HCT116 (cell line): Measurements from ENCODE around the gene IL6R. TPM values are rescaled to one million over a fixed set of nuclear protein-coding genes. Genes with fewer than 3 reads are reported as not detected.

Source experiments
- ATAC-seq: fragments of 200-7000 bp; cut with Tn5 transposase; 2 replicates; pipeline ENCODE4 v1.9.1; 2020; ENCODE audit warnings: mild to moderate bottlenecking, moderate library complexity
- BruUV-seq: library from RNA; stranded (reverse); fragments of 400-500 nt; replicated peaks from 2 replicates; lab custom pipeline; 2021; lab: Mats Ljungman, UMichigan
- CTCF ChIA-PET: fragments of 300-600 bp; sonication (Branson Sonifier 250); formaldehyde crosslinking; loops from one replicate; lab custom pipeline; 2021; ENCODE audit warnings: antibody characterized with exemption; lab: Charles Lee
- POLR2A ChIA-PET: fragments of 300-600, 350-600 bp; sonication (Branson Sonifier 250); formaldehyde crosslinking; loops from one replicate; lab custom pipeline; 2021; ENCODE audit warnings: antibody characterized with exemption; lab: Charles Lee
- RAD21 ChIA-PET, 2 experiments: fragments of 300-600 bp; sonication (Branson Sonifier 250); formaldehyde crosslinking; loops; one replicate each; lab custom pipeline; 2023; ENCODE audit warnings: low total read pairs in 2 of 2; ENCODE audit not compliant: uncharacterized antibody in 2 of 2, unreplicated experiment in 2 of 2, low non-redundant PET in 1 of 2; lab: Charles Lee
- DNase-seq: peaks from one replicate; pipeline ENCODE4 v3.0.0-alpha.2; 2010; ENCODE audit warnings: low read depth, low spot score
- H2AFZ ChIP-seq: fragments of 200-600 bp; shearing (Covaris generic), sonication (generic); 2 replicates; pipeline ENCODE4 v1.6.1; 2017; ENCODE audit warnings: low read depth, mixed run types, mixed read lengths, antibody characterized with exemption, low read length; ENCODE audit not compliant: poor library complexity, severe bottlenecking
- H3K27ac ChIP-seq: 2 replicates; pipeline ENCODE4 v1.5.1; 2012; ENCODE audit warnings: low read depth, low read length
- H3K27me3 ChIP-seq: fragments of 200-600 bp; sonication (generic); 2 replicates; pipeline ENCODE4 v1.6.1; 2016; ENCODE audit warnings: mixed run types, low read length, mixed read lengths; ENCODE audit not compliant: insufficient read depth
- H3K36me3 ChIP-seq, 2 experiments: fragments of 200-500 bp in 1 of 2; fragments of 200-600 bp in 1 of 2; sonication (Bioruptor generic) in 1 of 2; sonication (generic) in 1 of 2; 2 replicates each; pipeline versions ENCODE4 v1.5.1 to v1.6.1; 2014 to 2016; ENCODE audit warnings: low read length in 2 of 2, inconsistent platforms in 1 of 2, mixed read lengths in 1 of 2, mixed run types in 1 of 2; ENCODE audit not compliant: insufficient read depth in 2 of 2, control insufficient read depth in 1 of 2
- H3K4me1 ChIP-seq, 2 experiments: fragments of 200-600 bp in 1 of 2; sonication (generic) in 1 of 2; 2 replicates each; pipeline versions ENCODE4 v1.5.1 to v1.6.1; 2012 to 2017; ENCODE audit warnings: low read length in 2 of 2, inconsistent platforms in 1 of 2, mild to moderate bottlenecking in 1 of 2, mixed read lengths in 1 of 2, mixed run types in 1 of 2, moderate library complexity in 1 of 2; ENCODE audit not compliant: insufficient read depth in 2 of 2, control insufficient read depth in 1 of 2
- H3K4me2 ChIP-seq: fragments of 200-600 bp; sonication (generic); 2 replicates; pipeline ENCODE4 v1.6.1; 2017; ENCODE audit warnings: mixed run types, low read length, mixed read lengths
- H3K4me3 ChIP-seq, 2 experiments: fragments of 200-600 bp in 1 of 2; sonication (generic) in 1 of 2; replicated peaks in 1 of 2; 2 replicates each; pipeline ENCODE4 v1.5.1; 2011 to 2016; ENCODE audit warnings: low read length in 2 of 2, control low read depth in 1 of 2, low read depth in 1 of 2, mild to moderate bottlenecking in 1 of 2, mixed read lengths in 1 of 2, mixed run types in 1 of 2
- H3K79me2 ChIP-seq: fragments of 200-600 bp; sonication (generic); 2 replicates; pipeline ENCODE4 v1.6.1; 2017; ENCODE audit warnings: mild to moderate bottlenecking, mixed run types, low read length, moderate library complexity, mixed read lengths; ENCODE audit not compliant: insufficient read depth
- H3K9ac ChIP-seq: fragments of 200-600 bp; sonication (generic); 2 replicates; pipeline ENCODE4 v1.6.1; 2016; ENCODE audit warnings: low read length, mixed read lengths
- H3K9me2 ChIP-seq: fragments of 200-600 bp; sonication (generic), shearing (Covaris generic); 2 replicates; pipeline ENCODE4 v1.6.1; 2017; ENCODE audit warnings: mixed run types, mild to moderate bottlenecking, moderate library complexity; ENCODE audit not compliant: insufficient read depth
- H3K9me3 ChIP-seq, 2 experiments: fragments of 200-500 bp in 1 of 2; fragments of 200-600 bp in 1 of 2; sonication (Bioruptor generic) in 1 of 2; sonication (generic) in 1 of 2; 2 replicates each; pipeline ENCODE4 v1.6.1; 2014 to 2017; ENCODE audit warnings: low read length in 2 of 2, mixed read lengths in 2 of 2, inconsistent platforms in 1 of 2, low read depth in 1 of 2, mild to moderate bottlenecking in 1 of 2, mixed run types in 1 of 2, moderate library complexity in 1 of 2; ENCODE audit not compliant: control insufficient read depth in 1 of 2, insufficient read depth in 1 of 2
- H4K20me1 ChIP-seq: fragments of 200-600 bp; sonication (generic), shearing (Covaris generic); 2 replicates; pipeline ENCODE4 v1.6.1; 2017; ENCODE audit warnings: mixed run types, mild to moderate bottlenecking, moderate library complexity; ENCODE audit not compliant: insufficient read depth
- ATF3 ChIP-seq: IDR thresholded peaks from 2 replicates; pipeline ENCODE4 v1.6.1; 2012
- CBX3 ChIP-seq: IDR thresholded peaks from 2 replicates; pipeline ENCODE4 v1.6.1; 2012; ENCODE audit warnings: low read depth
- EGR1 ChIP-seq: IDR thresholded peaks from 2 replicates; pipeline ENCODE4 v1.6.1; 2012; ENCODE audit warnings: low read depth
- ELF1 ChIP-seq: IDR thresholded peaks from 2 replicates; pipeline ENCODE4 v1.6.1; 2012; ENCODE audit warnings: low read depth, borderline replicate concordance
- EZH2 ChIP-seq: fragments of 200-600 bp; sonication (generic); IDR thresholded peaks from 2 replicates; pipeline ENCODE4 v1.6.1; 2017; ENCODE audit warnings: antibody characterized with exemption, mixed run types
- FOSL1 ChIP-seq: IDR thresholded peaks from 2 replicates; pipeline ENCODE4 v1.6.1; 2012; ENCODE audit warnings: low read depth
- ZBTB33 ChIP-seq: IDR thresholded peaks from 2 replicates; pipeline ENCODE4 v1.6.1; 2011; ENCODE audit warnings: mild to moderate bottlenecking, low read length, moderate library complexity; ENCODE audit not compliant: insufficient replicate concordance; ENCODE audit errors: extremely low read depth
- intact Hi-C: fragments of 100-400 bp; cut with micrococcal nuclease; formaldehyde crosslinking; loops from 2 replicates; pipeline ENCODE4 v1.10.0; 2022
- total RNA-seq: library from RNA; stranded (reverse); gene quantifications from one replicate; pipeline ENCODE4 v1.2.1, GENCODE V29; 2021; ENCODE audit not compliant: unreplicated experiment
- TF ChIP-seq, protein P1 (sequence below): IDR thresholded peaks from 2 replicates; pipeline ENCODE4 v1.6.1; 2012; ENCODE audit warnings: low read depth

Gene IL6R
- total RNA-seq, 1 experiment from 2014 or later = 6.8 TPM

GRCh38 chr1:154386643-154387352 is 18.3 kb upstream of the IL6R start:
- TF ChIP-seq EZH2 = no peak
- TF ChIP-seq ZBTB33 = no peak
- no peak for TF ChIP-seq ELF1
- TF ChIP-seq, all 23 proteins: peak for 0
- no peaks in the 10 kb centered on the region for H4K20me1 ChIP-seq
- H3K9me3 ChIP-seq = no peaks in the 10 kb centered on the region
- H3K27ac ChIP-seq = no peak overlapping the region
- H3K9ac ChIP-seq = no peak overlapping the region
- RAD21 ChIA-PET = no interaction called here
- no peaks in the 10 kb centered on the region for H3K9me2 ChIP-seq
- H3K36me3 ChIP-seq = no peaks in the 10 kb centered on the region
- POLR2A ChIA-PET = no interaction called here
- no TSS peak for BruUV-seq
- no peak overlapping the region for H2AFZ ChIP-seq
- H3K27me3 ChIP-seq = no peaks in the 10 kb centered on the region
- no peak overlapping the region for H3K4me2 ChIP-seq
- no peaks in the 10 kb centered on the region for H3K79me2 ChIP-seq
- H3K4me1 ChIP-seq = peaks cover 4 to 5% of the 10 kb centered on the region in 2 experiments; a peak in 2 of 4 replicates
- intact Hi-C loops = no loop called here
- DNase-seq (no peak), ATAC-seq (no peak)
- H3K4me3 ChIP-seq = no peak overlapping the region
- CTCF ChIA-PET = no interaction called here

DNA sequence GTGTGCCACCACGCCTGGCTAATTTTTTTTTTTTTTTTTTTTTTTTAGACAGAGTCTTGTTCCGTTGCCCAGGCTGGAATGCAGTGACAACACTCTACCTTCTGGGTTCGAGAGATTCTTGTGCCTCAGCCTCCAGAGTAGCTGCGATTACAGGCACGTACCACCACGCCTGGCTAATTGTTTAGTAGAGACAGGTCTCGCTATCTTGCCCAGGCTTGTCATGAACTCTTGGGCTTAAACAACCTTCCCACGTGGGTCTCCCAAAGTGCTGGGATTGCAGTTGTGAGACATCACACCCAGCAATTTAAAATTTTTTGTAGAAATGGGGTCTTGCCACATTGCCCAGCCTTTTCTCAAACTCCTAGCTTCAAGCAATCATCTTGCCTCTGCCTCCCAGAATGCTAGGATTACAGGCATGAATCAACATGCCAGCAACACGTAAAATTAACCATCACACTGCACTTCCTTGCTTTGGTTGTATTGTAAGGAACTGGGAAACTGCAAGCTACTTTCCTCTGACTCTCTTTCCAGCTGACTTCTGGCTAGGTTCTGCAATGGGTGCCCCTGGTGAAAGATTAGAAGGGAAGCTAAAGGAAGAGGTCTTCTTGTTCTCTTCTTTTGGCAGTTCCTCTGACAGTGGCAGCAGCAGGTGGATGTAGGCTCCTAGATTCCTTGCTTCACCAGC is 13.9 kb upstream of the IL6R start:
- H3K27me3 ChIP-seq = no peaks in the 10 kb centered on the region
- no peak overlapping the region for H2AFZ ChIP-seq
- ChIA-PET POLR2A (no interaction called here), RAD21 (no interaction called here), CTCF (no interaction called here)
- H3K27ac ChIP-seq = no peak overlapping the region
- DNase-seq = no peak
- H3K9me2 ChIP-seq = no peaks in the 10 kb centered on the region
- ATAC-seq = no peak
- intact Hi-C loops = no loop called here
- H4K20me1 ChIP-seq = no peaks in the 10 kb centered on the region
- H3K9ac ChIP-seq = no peak overlapping the region
- no peaks in the 10 kb centered on the region for H3K9me3 ChIP-seq
- H3K36me3 ChIP-seq = no peaks in the 10 kb centered on the region
- no TSS peak for BruUV-seq
- no peaks in the 10 kb centered on the region for H3K79me2 ChIP-seq
- no peak overlapping the region for H3K4me2 ChIP-seq
- no peaks in the 10 kb centered on the region for H3K4me1 ChIP-seq
- TF ChIP-seq EZH2 (no peak), FOSL1 (no peak), EGR1 (no peak), ATF3 (no peak), CBX3 (no peak)
- TF ChIP-seq, protein P1, sequence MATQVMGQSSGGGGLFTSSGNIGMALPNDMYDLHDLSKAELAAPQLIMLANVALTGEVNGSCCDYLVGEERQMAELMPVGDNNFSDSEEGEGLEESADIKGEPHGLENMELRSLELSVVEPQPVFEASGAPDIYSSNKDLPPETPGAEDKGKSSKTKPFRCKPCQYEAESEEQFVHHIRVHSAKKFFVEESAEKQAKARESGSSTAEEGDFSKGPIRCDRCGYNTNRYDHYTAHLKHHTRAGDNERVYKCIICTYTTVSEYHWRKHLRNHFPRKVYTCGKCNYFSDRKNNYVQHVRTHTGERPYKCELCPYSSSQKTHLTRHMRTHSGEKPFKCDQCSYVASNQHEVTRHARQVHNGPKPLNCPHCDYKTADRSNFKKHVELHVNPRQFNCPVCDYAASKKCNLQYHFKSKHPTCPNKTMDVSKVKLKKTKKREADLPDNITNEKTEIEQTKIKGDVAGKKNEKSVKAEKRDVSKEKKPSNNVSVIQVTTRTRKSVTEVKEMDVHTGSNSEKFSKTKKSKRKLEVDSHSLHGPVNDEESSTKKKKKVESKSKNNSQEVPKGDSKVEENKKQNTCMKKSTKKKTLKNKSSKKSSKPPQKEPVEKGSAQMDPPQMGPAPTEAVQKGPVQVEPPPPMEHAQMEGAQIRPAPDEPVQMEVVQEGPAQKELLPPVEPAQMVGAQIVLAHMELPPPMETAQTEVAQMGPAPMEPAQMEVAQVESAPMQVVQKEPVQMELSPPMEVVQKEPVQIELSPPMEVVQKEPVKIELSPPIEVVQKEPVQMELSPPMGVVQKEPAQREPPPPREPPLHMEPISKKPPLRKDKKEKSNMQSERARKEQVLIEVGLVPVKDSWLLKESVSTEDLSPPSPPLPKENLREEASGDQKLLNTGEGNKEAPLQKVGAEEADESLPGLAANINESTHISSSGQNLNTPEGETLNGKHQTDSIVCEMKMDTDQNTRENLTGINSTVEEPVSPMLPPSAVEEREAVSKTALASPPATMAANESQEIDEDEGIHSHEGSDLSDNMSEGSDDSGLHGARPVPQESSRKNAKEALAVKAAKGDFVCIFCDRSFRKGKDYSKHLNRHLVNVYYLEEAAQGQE = no peak
- H3K4me3 ChIP-seq = no peak overlapping the region
